SIG-M5 (cell line): ENCODE results near the gene RPL5.
"Not testable (repeated sequence)": the region's sequence is repeated elsewhere in the genome, so short reads cannot be mapped to it uniquely, and the experiment has no call there.

Experiments
- DNase-seq: peaks from one replicate; lab custom pipeline; 2025; lab: John Stamatoyannopoulos, UW

The RPL5 gene

DNA sequence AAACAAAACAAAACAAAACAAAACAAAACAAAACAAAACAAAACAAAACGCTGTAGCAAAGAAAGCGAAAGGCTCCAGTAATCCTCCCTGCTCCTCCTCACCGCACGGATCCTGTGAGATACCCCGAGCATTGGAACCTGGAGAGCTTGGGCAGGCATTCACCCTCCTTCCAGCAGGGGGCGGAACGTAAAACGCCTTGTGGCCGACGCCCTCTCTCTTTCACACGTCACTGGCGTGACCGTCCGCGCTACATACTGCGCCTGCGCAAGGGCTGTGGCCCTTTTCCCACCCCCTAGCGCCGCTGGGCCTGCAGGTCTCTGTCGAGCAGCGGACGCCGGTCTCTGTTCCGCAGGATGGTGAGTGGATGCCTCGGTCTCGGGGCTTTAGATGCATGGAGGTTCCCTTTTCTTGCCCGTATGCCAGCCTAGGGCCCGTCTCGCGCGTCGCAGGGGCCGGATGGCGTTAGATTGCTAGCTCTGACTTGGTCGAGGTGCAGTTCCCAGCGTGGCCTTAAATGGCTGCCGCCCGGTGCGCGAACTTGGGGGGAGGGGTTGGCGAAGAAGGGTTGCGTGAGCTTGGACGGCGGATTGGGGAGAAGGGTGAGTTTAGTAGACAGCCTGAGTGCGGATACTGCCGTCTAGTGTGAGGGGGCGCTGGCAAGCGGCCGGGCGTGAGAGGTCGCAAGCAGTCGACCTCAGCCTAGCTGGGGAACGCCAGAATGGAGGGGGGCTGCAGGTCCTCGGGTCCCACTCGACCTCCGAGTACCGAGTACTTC lies at the start of gene RPL5:
Gene RPL5 (plus strand): TSS at position 279 of the 775 bp plus-strand sequence. CDS start 75 bp downstream, at position 354.
- DNase-seq = peak; percentile 64

DNA sequence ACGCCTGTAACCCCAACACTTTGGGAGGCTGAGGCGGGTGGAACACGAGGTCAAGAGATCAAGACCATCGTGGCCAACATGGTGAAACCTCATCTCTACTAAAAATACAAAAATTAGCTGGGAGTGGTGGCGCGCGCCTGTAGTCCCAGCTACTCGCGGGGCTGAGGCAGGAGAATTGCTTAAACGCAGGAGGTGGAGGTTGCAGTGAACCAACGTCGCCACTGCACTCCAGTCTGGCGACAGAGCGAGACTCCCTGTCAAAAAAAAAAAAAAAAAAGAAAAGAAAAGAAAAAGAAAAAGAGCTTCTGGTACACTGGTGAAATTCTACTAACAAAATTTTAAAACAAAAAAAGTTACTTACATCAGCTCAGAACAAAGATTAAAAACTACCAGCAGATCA lies 48.3 kb upstream of the RPL5 start:
- not testable (repeated sequence) for DNase-seq

DNA sequence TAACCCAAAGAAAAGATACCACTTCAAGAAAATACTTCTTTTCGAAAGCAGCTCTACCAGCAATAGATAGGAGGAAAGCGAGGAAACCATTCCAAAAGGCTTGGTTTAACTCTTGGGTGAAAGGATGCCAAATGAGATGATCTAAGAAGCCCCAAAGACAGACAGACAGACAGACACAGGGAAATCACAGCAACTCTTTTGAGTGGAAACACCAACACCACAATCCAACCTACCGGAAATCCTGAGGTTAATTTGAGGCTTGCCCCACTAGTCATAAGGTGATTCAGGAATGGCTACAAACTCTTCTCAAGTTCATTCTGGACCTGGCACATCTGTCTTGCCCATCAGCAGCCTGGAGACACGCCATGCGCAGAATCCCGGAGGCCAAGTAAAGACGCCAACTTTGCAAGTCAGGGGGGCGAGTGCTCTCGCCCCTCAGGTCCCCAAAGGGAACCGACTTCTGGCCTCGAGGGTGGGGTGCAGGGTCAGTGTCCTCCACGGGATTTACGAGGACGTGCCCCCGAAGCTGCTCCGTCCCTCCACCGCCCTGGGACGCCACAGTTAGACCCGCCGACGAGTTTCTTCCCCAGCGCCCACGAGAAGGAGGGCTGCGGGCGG lies 47.7 kb upstream of the RPL5 start:
- no peak for DNase-seq

DNA sequence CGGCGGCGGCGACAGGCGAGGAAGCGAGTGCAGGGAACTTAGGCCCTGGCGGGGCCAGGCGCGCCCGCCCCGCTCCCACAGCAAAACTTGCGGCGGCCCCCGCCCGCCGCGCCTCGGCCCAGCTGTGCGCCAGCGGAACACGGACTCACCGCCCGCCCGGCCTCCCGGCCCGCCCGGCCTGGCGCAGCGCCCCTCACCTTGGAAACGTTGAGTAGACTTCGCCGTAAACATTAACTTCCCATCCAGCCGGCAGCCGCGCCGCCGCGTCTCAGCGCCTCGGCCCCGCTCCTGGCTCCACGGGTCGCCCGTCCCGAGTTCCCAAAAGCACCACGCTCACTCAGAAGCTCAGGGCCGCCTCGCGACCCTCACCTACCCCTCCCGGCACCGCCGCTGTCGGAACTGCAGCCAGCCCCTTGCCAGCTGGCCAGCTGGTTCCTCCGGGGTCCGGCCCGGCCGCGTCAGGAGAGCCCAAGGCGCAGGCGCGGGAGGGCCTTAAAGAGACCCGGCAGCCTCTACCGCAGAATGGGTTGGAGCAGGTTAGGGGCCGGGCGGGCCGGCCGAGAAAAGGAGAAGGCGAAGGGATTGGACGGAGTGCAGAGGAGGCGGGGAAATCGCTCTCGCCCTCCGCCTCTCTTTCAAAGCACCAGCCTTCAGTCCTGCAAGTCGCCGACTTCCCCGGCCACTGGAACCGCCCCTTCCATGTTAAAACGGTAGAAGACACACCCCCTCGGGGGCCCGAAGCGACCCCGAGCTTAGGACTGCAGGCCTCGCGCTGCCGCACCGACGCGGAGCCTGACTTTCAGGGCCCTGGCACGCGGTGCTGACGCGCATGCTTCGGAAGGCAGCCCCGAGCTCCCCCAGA lies 47.0 kb upstream of the RPL5 start, which contains the start of gene EVI5:
Gene EVI5 (minus strand): TSS at position 470 of the 862 bp plus-strand sequence. CDS start 48,562 bp downstream, outside the sequence.
- DNase-seq = peak; percentile 81

DNA sequence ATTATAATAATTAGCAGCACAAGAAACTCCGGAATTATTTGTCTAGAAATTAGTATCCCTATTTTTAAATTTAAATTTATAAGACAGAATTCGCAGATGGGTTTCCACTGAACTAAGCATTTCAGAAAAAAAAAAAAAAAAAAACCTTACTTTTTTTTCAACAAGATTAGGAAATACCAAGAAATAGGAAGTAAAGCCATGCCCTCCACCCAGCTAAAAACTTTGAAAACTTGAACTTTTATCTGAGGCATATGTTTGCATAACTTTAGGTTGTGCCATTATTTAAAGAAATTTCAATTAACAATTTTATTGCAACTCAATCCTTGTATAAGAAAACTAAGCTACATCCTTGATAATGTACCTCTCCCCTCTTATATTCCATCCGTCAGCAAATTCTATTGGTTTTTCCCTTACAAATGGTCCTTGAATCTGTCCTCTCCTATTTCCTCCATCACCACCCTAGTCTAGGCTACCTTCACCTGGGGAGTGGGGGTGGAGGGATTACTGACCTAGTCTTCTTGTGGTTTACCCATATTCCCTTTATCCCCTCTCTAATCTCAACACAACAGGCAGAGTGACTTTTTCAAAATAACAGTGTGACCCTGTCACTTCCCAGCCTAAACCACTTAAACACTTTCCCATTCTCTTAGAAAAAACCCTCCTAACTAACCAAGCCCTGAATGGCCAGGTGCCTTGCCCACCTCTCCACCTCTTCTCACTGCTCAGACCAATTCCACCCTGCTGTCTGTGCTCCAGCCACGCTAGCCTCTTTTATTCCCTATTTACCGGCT lies 45.5 kb upstream of the RPL5 start:
- DNase-seq = no peak

DNA sequence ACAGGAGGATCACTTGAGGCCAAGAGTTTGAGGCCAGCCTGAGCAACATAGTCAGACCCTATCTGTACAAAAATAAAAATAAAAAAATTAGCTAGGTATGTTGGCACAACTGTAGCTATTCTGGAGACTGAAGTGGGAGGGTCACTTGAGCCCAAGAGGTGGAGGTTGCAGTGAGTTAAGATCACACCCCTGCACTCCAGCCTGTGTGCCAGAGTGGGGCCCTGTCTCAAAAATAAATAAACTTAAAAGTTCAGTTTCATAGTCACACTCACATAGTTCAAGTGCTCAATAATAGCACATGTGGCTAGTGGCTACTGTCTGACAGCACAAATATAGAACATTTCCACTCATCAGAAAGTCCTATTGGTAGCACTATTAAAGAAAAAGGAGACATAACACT lies 41.8 kb upstream of the RPL5 start:
- DNase-seq = no peak

DNA sequence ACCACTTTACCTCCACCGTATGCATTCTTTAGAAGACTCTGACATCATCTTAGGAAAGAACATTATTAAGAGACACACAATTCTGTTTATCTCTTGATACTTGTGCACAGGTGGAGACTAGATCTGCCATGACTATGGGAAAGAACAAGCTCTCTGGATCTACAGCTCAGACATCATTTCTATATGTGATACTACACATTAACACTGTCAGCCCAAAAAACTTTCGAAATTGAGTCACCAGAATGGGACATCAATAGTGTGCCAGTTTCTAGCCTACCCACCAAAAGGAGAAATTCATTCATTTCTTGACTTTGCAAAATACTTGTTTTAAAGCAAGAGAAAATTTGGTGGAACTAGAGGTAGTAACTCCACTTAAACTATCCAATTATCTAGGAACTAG lies 41.0 kb upstream of the RPL5 start:
- no peak for DNase-seq

DNA sequence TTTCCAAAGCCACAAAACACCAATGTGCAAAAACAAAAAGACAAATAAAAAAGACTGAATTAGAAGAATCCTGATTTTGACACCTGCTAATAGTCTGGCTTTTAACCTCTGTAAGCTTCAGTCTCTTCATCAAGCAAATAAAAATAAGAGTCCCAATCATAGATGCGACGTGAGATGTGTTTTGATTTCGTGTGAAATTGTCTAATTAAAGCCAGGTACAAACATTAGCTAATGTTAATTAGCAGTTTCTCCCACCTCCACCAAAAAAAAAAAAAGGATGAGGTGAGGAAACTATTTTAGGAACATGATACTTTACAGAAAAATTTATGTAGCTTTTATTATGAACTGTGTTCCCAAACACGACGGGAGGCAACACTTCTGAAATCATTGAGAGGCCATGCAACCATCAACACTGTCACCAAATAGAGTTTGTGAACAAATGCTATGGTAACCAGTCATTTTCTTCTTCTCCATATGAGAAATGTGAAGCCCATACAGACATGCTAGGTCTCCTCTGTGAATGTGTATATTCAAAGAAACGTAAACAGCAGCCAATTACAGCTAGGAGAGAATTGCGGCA lies 40.3 kb upstream of the RPL5 start:
- DNase-seq = no peak

DNA sequence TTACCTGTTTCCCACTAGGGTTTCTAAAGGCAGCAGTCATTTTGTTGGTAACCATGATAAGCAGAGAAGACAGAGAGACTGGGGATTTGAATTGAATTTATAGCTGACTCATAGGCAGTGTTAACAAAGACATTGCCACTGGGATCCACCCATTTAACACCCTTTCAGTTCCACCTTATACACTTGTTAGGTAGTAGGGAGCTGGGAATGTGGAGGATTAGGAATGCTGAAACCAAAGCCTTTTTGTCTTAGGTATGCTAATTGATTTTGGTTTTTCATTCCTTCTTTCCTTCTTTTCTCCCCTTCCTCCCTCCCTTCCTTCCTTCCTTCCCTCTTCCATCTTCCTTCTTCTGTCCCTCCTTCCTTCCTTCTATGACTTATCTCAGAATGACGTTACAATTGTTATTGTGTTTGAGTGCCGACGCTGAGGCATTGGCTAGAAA lies 39.5 kb upstream of the RPL5 start:
- no peak for DNase-seq

DNA sequence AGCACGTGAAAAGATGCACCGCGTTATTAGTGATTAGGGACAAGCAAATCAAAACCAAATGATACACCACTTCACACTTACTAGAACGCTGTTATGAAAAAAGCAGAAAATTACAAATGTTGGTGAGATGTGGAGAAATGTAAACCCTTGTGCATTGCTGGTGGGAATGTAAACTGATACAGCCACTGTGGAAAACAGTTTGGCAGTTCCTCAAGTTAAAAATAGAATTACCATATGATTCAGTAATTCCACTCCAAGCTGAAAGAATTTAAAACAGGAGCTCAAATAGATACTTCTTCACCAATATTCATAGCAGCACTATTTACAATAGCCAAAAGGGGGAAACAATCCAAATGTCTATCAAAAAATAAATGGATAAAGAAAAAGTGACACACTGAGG lies 36.7 kb upstream of the RPL5 start:
- no peak for DNase-seq

DNA sequence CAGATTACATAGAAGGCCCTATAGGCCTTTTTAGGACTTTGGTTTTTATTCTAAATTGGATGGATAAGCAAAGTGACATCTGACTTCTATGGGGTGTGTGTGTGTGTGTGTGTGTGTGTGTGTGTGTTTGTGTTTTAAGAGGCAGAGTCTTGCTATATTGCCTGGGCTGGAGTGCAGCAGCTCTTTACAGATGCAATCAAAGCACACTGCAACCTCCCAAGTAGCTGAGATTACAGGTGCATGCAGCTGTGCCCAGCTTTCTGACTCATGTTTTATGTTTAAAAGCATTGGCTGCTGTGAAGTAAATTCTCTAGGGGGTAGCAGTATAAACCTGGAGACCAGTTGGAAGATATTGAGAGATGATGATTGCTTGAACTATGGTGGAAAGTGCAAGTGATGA lies 34.5 kb upstream of the RPL5 start:
- DNase-seq = no peak

DNA sequence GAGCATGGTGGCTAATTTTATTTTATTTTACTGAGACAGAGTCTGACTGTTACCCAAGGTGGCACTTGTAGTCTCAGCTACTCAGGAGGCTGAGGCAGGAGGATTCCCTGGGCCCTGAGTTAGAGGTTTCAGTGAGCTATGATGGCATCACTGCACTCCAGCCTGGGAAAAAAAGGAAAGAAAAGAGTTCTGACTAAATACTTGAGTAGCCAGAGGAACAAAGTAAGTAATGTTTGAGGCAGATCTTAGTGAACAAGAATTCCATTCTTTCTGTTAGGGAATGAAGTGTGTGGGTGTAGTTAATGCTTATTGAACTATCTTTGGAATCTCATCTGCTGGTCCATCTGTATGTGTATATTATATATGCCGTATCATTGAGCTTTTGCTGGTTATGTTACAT lies 33.9 kb upstream of the RPL5 start:
- DNase-seq = no peak

DNA sequence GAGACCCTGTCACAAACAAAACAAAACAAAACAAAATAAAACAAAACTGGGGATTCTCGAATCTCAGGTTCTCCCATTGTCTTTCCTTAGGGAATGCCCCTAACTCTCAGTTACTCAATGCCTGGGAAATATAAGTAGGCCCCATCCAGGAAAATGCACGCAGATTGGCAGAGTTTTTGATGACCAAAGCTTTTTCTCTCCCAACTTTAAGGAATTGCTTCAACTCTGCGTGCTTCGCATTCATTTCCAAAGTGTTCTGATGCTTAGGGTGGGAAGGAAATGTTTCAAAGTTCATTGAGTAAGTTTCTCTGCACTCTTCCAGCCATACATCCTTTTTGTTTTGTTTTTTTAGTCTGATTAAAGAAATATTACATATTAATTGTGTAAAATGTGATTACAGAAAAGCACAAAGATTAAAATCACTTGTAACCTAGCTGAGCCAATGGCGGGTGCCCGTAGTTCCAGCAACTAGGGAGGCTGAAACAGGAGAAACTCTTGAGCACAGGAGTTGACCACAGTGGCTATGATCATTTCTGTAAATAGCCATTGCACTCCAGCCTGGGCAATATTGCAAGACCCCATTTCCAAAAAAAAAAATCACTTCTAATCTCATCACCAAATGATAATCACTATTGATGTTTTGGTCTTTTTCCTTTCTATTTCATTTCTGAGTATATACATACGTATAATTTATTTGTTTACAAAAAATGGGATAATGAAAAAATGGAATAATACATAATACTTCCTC lies 28.5 kb upstream of the RPL5 start:
- no peak for DNase-seq

DNA sequence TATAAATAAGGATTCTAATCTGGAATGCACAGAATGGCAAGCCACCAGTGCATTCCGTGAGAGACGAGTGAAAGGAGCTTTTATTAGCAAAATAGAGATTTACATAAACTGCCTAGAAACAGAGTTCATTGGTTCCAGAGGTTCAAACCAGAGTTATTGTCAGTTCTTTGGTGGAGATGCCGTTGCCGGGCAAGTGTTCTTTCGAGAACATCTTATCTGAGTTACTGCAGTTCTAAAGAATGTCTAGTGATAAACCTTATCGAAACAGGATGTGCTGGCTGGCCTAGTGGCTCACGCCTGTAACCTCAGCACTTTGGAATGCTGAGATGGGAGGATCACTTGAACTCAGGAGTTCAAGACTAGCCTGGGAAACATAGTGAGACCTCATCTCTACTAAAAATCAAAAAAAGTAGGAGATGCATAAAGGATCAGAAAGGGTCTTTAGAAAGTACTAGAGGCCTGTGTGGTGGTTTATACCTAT lies 27.1 kb upstream of the RPL5 start:
- DNase-seq = no peak

DNA sequence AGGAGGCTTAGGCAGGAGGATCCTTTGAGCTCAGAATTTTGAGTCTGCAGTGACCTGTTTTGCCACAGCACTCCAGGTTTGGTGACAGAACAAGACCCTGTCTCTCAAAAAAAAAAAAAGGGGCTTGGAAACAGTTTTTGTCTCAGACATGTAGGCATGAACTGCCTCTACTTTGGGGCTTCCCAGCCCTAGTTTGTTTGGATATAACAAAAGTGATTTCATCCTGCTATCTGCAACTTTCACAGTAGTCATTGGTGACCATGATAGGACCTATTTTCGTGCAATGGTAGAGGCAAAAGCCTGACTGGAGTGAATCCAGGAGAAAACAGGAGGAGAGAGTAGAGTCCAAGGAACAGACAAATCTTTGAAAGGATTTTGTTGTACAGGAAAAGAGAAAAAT lies 26.6 kb upstream of the RPL5 start:
- no peak for DNase-seq

DNA sequence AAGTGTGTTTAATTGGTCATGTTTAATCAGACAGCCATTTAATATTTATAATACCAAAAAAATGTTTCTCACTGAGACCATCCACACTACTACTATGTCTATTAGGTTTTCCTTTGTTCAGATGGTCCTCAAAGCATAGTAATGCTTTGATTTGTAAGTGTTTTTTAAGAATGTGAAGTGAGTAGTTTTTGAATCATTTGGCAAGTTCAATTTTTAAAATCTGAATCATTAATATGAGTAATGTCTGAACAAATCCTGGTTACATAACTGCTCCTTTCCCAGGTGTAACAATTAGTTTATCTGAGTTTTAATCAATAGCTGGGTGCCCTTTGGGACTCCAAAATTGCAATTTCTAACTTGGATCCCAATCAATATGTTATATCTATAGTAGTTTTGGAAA lies 23.5 kb upstream of the RPL5 start:
- no peak for DNase-seq

DNA sequence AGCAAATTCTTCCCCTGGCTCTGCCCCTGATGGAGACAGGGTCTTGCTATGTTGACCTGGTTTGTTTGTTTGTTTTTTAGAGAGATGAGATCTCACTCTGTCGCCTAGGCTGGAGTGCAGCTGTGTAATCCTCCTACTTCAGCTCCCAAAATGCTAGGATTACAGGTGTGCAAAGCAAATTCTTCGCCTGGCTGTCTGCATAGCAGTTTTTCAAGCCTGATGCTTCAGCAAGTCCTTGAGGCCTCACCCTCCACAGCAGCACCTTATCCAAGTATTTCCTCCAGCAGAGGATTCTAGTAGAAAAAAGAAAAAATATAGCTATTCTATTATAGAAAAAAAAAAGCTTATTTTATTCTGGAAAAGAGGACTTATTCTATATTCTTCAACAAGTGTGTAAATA lies 15.1 kb upstream of the RPL5 start:
- no peak for DNase-seq

DNA sequence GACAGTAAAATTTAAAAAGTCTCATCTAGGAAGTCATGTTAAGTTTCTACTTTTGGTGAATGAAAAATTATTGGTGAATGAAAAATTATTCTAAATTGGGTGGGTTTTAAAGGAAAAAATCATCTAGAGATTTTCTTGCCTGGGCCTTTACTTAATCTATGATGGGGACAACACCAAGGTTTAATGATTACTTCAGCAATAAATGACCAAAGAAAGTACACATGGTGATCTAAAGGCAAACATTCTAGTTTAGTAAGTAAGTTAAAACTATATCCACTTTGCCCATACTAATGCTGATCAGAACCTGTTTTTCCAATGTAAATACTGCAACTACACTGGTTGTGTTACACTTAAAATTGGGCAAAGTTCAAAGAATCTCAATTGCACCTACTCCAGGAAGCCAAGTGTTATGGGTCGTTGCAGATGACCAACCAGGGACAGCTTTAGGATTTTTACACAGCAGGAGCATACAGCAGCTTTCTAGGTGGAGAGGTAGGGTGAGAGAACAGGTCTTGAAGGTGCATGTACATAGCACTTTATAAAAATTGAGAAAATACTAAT lies 14.6 kb upstream of the RPL5 start:
- no peak for DNase-seq

DNA sequence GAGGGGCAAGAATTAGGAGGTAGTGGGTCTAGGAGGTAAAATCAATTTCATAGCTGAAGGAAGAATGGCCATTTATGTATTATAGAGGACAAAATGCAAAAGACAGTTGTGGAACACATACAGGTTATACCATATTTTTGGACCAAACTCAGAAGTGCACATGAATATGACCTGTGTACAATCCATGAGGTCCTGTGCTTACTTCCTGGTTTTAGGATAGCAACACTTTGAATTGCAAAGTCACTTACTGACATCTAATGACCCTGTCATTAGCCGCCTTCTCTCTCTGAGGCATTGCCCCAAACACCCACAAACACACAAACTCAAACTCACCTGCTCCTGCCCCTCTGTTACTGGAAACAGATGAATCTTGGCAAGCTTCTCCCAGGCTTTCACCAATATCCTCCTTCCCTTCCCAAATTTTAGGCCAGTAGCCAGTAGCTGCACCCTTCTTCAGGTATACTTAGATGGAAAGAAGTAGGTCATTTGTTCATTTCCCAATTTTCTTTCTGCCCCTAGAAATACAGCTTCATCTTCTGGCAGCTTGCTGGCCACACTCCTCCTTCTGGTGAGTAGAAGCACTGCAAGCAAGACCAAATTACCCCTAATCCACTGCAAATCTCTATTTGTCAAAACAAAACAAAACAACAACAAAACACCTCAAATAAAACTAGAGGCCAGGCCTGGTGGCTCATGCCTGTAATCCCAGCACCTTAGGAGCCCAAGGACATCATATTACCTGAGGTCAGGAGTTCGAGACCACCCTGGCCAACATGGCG lies 13.7 kb upstream of the RPL5 start:
- no peak for DNase-seq
